IPS-11a (cell line): ENCODE data around the gene RPL39.
"Not testable (repeated sequence)": the region's sequence is repeated elsewhere in the genome, so short reads cannot be mapped to it uniquely, and the experiment has no call there.

ENCODE experiments used
- H3K4me3 ChIP-seq: one replicate; pipeline ENCODE4 v1.5.1; 2013; ENCODE audit warnings: low read depth, low read length, control low read depth

Gene RPL39

GRCh38 chrX:119763836-119764387, 27.5 kb downstream of the RPL39 start:
- no peak overlapping the region for H3K4me3 ChIP-seq

- no peak overlapping the region for H3K4me3 ChIP-seq
Observed at GRCh38 chrX:119763181-119763580, 28.2 kb downstream of the RPL39 start.

- H3K4me3 ChIP-seq = no peak overlapping the region
Observed at GRCh38 chrX:119762718-119763117, 28.7 kb downstream of the RPL39 start.

GRCh38 chrX:119760026-119760877, 31.2 kb downstream of the RPL39 start:
- peak overlapping the region; percentile 47 for H3K4me3 ChIP-seq

GRCh38 chrX:119759248-119759766, 32.1 kb downstream of the RPL39 start:
- H3K4me3 ChIP-seq = peak overlapping the region; percentile 47

- H3K4me3 ChIP-seq = peak overlapping the region; percentile 47
Observed at GRCh38 chrX:119758731-119759247, 32.6 kb downstream of the RPL39 start.

GRCh38 chrX:119757979-119758730, 33.3 kb downstream of the RPL39 start, which contains the start of gene SOWAHD:
TSS of gene SOWAHD (plus strand) at chrX:119758588. CDS start at chrX:119758668, 80 bp downstream.
- H3K4me3 ChIP-seq = peak within 1 kb of the TSS; percentile 47

GRCh38 chrX:119757646-119757978, 33.8 kb downstream of the RPL39 start:
- H3K4me3 ChIP-seq = peak overlapping the region; percentile 47

GRCh38 chrX:119756926-119757635, 34.3 kb downstream of the RPL39 start:
- peak overlapping the region; percentile 47 for H3K4me3 ChIP-seq

GRCh38 chrX:119755981-119756533, 35.4 kb downstream of the RPL39 start:
- H3K4me3 ChIP-seq = no peak overlapping the region

GRCh38 chrX:119753639-119754257, 37.7 kb downstream of the RPL39 start:
- H3K4me3 ChIP-seq = no peak overlapping the region

- no peak overlapping the region for H3K4me3 ChIP-seq
Observed at GRCh38 chrX:119753001-119753400, 38.4 kb downstream of the RPL39 start.

GRCh38 chrX:119750751-119751150, 40.7 kb downstream of the RPL39 start:
- H3K4me3 ChIP-seq = not testable (repeated sequence)

GRCh38 chrX:119750131-119750530, 41.3 kb downstream of the RPL39 start:
- not testable (repeated sequence) for H3K4me3 ChIP-seq

GRCh38 chrX:119745283-119745848, 46.1 kb downstream of the RPL39 start:
- H3K4me3 ChIP-seq = no peak overlapping the region

- H3K4me3 ChIP-seq = no peak overlapping the region
Observed at GRCh38 chrX:119738742-119739141, 52.7 kb downstream of the RPL39 start.
